ENCODE data around the gene PRAC2.

Gene PRAC2

DNA sequence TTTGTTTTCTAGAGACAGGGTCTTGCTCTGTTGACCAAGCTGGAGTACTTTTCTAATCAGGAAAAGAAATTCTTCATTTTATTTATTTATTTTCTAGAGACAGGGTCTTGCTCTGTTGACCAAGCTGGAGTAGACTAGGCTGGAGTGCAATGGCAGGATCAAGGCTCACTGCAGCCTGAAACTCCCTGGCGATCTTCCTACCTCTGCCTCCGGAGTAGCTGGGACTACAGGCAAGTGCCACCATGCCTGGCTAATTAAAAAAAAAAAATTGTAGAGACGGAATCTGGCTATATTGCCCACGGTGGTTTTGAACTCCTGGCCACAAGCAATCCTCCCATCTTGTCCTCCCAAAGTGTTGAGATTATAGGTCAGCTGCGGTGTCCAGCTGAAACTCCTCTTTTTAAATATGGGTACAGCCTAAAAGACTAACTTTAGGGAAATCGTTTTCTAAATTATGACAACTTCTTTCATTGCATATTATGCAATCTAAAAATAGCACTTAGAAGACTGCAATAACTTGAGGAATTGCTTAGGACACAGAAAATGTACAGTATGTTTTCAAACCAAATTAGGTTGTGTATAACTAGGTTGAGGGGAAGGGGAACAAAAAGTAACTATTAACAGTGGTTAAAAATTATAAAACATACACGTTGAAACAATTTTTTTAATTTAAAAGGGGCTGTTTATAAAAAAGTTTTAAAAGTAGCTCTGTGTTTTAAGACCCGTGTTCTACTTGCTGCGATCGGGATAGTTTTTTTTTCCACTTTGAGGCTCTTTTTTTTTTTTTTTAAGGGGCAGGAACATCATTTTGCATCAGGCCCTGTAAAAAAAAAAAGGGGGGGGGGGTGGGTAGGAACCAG lies 5.4 kb upstream of the PRAC2 start:
- TF ChIP-seq, protein P1, sequence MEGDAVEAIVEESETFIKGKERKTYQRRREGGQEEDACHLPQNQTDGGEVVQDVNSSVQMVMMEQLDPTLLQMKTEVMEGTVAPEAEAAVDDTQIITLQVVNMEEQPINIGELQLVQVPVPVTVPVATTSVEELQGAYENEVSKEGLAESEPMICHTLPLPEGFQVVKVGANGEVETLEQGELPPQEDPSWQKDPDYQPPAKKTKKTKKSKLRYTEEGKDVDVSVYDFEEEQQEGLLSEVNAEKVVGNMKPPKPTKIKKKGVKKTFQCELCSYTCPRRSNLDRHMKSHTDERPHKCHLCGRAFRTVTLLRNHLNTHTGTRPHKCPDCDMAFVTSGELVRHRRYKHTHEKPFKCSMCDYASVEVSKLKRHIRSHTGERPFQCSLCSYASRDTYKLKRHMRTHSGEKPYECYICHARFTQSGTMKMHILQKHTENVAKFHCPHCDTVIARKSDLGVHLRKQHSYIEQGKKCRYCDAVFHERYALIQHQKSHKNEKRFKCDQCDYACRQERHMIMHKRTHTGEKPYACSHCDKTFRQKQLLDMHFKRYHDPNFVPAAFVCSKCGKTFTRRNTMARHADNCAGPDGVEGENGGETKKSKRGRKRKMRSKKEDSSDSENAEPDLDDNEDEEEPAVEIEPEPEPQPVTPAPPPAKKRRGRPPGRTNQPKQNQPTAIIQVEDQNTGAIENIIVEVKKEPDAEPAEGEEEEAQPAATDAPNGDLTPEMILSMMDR (conservative IDR thresholded peaks at IDR 0.05; ENCODE audit: control insufficient read depth, insufficient read depth, low read depth, low read length), result no peak
- no peak overlapping the region for H3K4me3 ChIP-seq (ENCODE audit: control insufficient read depth, low read depth, low read length)

DNA sequence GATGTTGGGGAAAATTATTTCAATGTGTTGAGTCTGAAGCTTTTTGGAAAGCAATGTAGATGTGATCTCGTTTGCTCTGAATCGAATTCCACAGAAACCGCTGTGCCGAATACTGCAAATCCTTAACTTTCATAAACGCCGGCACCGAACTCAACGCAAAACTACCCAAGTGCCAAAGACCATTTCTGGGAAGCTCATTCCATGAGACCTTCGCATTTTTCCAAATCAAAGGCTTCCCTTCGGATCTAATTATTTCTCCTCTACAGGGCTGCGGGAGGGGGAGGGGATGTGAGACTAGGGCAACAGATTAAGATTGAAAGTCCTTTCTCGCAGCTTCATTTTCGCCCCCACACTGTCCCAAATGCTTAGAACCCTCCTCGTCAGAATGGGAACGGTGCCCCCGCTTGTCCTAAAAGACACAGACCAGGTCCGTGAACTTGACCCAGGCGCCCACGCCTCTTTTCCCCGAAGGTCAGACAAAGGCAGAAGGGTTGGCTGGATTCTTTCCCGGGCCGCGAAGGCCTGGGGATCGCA lies 4.7 kb upstream of the PRAC2 start:
- no peak for DNase-seq (ENCODE audit: low read depth)
- TF ChIP-seq, protein P1 (conservative IDR thresholded peaks at IDR 0.05; ENCODE audit: control insufficient read depth, insufficient read depth, low read depth, low read length), result no peak

More for the DNA sequence above, 5.4 kb upstream of the PRAC2 start:
- DNase-seq (ENCODE audit: low read depth), result no peak

DNA sequence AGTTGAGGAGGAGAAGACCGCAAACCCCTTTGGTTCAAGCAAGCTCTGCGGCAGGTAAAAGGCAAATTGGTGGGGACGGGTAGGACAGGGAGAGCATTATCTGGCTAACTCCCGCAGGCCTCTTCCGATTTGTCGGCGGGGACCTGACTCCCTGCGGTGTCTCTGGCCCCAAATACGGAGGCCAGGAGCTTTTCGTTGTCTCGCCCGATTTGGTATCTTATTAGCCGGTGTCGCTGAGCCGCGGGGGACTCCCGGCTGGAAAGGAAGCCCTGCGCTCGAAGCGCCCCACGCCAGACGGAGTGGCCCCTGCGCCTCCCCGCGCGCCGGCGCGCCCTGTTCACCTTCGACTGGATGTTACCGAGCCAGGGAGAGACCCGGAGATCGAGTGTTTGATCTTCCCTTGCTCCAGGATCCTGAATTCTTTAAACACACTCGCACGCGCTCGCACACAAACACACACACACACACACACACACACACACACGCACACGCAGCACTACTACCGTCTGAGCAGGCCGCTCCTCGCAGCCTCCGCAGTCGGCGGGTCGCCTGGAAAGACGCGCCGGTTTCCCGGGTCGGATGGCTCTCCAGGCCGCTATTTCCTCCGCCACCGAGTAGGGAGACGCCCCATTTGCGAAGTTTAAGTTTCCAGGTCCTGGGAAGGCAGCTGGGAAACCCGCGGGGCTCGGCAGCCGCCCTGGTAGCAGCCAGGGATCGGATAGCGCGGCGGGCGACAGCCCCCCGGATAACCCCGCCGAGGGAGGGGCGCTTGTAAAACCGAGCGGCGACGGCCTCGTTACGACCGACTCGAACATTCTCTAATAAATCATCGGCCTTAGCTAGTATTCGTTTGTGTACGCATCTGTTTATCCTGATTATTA lies 4.0 kb upstream of the PRAC2 start:
- TF ChIP-seq, protein P1 (conservative IDR thresholded peaks at IDR 0.05; ENCODE audit: control insufficient read depth, insufficient read depth, low read depth, low read length), result no peak
- no peak overlapping the region for H3K4me3 ChIP-seq (ENCODE audit: control insufficient read depth, low read depth, low read length)

More for the DNA sequence above, 4.7 kb upstream of the PRAC2 start:
- H3K4me3 ChIP-seq (ENCODE audit: control insufficient read depth, low read depth, low read length), result no peak overlapping the region

DNA sequence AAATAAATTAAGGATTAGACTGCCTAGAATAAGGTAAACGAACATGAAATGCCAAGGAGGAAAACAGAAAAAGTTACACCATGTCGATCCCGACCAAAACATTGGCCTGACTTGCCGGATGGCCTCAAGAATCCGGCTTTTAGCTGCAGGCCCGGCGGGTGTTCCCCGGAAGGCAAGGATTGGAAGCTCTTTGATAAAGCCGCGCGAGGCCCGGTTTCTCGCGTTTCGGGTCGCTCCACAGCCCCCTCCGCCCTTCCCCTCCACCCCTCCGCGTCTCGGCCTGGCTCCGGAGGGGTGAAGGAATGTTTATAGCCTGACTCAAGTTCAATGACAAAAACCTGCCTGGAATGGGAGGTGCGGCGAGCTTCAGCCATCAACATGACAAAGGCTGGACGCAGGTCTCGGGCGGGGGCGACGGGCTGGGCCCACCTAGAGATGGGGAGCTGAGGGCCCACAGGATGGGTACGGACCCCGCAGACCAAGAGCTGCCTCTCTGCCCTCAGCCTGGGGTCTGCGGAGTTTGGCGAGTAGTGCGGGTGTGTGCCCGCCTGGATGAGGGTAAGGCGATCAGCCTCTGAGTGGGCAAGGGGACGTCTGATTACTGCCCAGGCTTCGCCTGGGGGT lies 3.2 kb upstream of the PRAC2 start:
- no peak overlapping the region for H3K4me3 ChIP-seq (ENCODE audit: control insufficient read depth, low read depth, low read length)
- no peak for DNase-seq (ENCODE audit: low read depth)
- TF ChIP-seq, protein P1 (conservative IDR thresholded peaks at IDR 0.05; ENCODE audit: control insufficient read depth, insufficient read depth, low read depth, low read length), result no peak

More for the DNA sequence above, 4.0 kb upstream of the PRAC2 start:
- no peak for DNase-seq (ENCODE audit: low read depth)

DNA sequence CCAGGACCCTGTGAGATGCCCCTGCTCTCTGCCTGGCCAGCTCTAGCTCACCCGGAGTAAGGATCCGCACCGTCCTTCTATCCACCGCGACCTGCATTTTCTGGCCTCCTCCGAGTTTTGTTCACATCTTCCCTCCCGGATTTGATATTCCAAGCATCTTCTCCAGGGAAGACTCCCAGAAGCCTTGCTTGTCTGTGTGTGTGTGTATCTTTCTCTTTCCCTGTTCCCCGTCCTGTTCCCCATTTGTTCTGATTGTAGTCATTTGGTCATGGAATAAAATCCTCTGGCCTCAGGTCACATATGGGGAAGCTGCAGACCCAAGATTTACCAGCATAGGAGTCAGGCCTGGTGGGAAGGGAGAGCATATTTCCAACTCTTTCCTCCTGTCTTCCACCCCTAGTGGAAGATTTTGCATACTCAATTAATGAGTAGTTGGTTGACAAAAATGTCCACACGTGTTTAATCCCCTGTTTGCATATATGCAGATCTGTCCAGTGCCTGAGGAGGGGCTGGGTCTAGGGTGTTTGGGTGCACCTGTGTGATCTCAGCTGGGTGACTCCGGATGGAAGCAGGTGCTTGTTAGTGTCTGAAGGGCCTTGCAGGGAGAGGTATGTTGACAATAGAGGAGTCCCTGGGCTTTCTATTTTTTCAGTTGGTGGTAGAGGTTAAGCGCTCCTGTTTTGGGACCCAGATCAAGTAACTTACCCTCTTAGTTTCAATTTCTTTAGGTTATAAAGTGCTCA lies 2.5 kb upstream of the PRAC2 start:
- no peak for DNase-seq (ENCODE audit: low read depth)
- TF ChIP-seq, protein P1 (conservative IDR thresholded peaks at IDR 0.05; ENCODE audit: control insufficient read depth, insufficient read depth, low read depth, low read length), result no peak
- H3K4me3 ChIP-seq (ENCODE audit: control insufficient read depth, low read depth, low read length), result no peak overlapping the region
